Activated CD4-positive, alpha-beta T cell treated with anti-CD3 and anti-CD28 coated beads, Interleukin-2, amount 50 U/mL, for 24 hours (primary cell): Measurements from ENCODE around the gene MEAK7.

Experiments
- DNase-seq, 2 donors: peaks; one replicate each; pipeline ENCODE4 v3.0.0-alpha.2; 2020; ENCODE audit warnings: low read depth in 1 of 2, low spot score in 1 of 2

Gene MEAK7, protein sequence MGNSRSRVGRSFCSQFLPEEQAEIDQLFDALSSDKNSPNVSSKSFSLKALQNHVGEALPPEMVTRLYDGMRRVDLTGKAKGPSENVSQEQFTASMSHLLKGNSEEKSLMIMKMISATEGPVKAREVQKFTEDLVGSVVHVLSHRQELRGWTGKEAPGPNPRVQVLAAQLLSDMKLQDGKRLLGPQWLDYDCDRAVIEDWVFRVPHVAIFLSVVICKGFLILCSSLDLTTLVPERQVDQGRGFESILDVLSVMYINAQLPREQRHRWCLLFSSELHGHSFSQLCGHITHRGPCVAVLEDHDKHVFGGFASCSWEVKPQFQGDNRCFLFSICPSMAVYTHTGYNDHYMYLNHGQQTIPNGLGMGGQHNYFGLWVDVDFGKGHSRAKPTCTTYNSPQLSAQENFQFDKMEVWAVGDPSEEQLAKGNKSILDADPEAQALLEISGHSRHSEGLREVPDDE

DNA sequence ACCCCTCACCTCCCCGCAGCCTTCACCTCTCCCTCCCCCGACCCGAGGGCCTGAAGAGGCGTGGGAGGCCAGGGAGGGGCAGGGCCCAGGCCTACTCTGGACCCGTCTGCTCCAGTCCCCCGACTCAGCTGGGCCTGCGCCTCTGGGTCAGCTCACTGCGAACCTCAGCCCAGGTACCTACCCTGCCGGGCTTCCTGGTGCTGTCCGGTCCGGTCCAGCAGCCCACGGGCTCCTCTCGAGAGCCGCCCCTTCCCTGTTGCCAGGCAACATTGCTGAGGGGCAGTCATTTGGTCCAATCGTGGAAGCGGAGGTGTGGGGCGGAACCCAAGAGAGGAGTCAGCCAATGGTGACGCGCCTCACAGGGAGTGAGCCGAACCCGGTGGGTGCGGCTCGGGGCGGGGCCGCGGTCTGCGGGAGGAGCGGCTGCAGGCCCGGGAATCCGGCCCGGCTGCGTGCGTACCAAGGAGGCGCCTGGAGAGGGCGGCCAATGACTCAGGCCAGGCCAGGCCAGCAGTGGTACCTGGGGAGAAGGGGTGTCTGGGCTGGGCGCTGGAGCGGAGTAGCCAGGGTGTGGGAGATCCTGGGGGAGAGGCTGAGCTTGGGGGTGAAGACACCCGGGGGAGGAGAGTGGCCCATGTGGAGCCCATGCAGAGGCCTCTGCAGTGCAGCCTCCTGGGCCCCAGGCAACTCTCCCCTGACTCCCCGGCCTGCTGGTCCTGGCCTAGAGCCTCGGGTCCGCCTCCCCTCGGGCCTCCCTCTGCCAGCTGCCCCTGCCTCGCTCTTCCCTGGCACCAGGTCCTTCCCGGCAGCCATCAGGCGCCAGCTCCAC, at the start of gene MEAK7:
Gene MEAK7 (minus strand): TSS at position 240 of the 829 bp plus-strand sequence. CDS start 6,573 bp downstream, outside the sequence.
- DNase-seq = peak; percentile 94 to 96

DNA sequence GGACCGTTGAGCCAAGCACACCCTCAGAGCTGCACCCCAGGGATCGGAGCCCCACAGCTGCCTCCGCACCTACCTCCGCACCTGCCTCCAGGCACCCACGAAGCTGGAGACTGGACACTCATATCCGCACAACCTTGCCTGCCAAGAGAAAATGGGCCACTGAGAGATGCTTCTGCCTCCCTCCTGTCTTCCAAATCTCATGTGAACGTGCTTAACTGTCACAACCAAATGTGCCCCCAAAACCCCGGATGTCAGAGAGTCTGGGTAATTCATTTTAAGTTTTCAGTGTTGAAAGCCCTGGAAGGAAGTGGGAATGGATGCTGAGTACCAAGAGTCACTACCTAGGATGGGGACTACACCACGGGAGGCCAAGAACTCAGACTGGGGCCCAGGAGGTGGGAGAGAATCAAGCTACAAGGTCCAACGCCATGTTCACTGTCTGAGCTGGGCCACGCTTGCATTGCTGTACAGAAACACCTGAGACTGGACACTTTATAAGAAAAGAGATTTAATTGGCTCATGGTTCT, 49.5 kb upstream of the MEAK7 start:
- DNase-seq = peak in 1 of 2 donors; percentile 32

DNA sequence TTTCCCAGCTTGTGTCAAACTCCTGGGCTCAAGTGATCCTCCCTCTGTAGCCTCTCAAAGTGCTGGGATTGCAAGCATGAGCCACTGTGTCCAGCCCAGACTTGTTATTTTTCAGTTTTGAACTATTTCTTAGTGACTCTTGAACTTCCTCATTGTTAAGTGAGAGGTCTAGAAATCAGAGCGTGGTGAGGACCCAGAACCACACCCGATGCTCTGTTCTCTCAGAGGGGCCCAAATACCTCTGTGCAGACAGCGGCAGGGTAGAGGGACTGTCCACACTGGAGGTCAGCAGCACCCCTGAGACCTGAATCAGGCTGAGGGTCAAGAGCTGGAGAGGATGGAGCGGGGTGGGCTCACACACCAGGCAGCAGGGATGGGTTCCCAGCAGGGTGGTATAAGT, 47.7 kb upstream of the MEAK7 start:
- DNase-seq = no peak

DNA sequence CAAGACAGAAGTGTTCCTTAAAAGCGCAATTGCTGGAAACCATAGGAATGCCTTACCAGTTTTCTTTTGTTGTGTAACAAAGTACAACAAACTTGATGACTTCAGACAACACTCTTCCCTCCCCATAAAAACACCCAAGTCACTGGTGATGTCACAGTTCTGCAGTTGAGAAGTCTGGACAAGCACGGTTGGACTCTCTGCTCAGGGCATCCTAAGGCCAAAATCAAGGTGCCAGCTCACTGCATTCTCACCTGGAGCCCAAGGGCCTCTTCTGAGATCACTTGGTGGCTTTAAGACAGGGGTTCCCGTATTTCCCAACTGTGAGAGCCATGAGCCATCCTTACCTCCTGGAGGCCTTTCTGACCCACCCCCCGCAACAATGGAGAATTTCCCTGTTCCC, 45.6 kb upstream of the MEAK7 start:
- no peak for DNase-seq

DNA sequence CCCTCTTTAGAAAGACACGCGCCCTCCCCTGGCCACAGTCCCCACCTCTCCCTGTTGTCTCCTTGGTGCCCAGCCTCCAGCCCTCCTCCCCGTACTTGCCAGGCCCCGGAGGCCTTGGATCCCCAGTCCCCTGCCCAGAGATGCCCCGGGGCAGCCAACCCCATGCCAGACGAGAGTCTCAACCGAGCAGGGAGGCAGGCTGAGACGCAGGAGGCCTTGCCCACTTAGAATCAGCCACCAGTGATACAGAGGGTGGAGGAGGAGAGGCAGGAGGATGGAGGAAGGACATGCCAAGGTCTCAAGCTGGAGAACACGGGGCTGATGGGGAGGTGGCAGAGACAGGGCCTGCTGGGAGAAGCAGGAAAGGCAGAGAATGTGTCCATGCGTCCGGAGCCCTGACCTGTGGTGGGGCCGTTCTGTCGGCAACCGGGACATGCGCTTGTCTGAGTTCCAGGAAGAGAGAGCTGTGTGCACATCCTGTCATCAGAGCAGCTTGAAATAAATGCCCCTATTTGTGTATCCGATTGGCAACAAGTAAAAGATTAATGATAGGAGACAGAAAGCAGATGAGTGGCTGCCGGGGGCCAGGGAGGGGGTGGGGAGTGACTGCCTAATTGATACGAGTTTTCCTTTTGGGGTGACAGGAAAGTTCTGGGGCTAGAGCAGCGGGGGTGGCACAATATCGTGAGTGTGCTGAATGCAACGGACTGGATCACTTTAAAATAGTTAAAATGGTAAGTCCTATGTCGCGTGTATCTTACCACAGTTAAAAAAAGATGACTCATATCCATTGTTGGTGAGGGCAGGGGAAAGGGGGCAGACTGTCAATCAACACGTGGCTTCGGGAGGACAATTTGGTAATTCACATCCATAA, 44.7 kb upstream of the MEAK7 start:
- peak; percentile 41 for DNase-seq

DNA sequence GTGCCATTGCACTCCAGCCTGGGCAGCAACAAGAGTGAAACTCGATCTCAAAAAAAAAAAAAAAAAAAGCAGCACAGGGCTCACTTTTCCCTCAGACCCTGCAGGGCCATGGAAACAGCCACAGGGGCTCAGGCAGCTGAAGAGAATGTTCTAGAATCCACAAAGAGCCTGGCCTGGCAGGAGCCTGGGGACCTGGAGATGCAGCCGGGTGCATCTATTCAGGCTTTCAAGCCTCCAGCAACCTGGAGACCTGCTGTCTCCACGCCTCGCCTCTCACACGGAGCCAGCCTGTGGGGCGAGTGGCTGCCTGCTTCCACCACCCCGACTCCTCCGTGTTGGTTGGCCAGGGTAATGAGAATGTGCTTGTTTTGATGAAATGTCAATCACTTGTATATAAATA, 44.0 kb upstream of the MEAK7 start:
- no peak for DNase-seq

DNA sequence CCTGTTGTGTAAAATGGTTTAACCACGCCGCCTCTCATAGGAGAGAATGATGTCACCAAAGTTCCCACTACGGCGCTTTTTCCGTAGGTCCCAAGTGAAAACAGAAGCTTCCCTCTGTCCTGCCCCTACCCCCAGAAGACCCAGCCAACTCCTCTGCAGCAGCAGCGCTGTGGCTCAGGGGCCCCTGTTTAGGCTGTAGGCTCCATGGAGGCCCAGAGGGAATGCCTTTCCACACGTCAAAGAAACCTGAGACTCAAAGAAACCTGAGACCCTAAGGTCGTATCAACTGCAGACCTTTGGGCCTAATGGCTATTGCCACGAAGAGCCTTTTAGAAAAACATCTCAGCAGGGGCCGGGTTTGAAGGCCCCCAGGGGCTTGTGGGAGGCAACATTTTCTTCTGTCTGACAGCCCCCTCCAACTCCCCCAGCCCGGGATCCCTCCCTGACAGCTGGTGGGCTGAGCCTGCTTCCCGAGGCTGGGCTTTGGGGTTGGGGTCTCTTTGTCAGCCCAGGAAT, 43.1 kb upstream of the MEAK7 start:
- DNase-seq = peak in 1 of 2 donors; percentile 33

DNA sequence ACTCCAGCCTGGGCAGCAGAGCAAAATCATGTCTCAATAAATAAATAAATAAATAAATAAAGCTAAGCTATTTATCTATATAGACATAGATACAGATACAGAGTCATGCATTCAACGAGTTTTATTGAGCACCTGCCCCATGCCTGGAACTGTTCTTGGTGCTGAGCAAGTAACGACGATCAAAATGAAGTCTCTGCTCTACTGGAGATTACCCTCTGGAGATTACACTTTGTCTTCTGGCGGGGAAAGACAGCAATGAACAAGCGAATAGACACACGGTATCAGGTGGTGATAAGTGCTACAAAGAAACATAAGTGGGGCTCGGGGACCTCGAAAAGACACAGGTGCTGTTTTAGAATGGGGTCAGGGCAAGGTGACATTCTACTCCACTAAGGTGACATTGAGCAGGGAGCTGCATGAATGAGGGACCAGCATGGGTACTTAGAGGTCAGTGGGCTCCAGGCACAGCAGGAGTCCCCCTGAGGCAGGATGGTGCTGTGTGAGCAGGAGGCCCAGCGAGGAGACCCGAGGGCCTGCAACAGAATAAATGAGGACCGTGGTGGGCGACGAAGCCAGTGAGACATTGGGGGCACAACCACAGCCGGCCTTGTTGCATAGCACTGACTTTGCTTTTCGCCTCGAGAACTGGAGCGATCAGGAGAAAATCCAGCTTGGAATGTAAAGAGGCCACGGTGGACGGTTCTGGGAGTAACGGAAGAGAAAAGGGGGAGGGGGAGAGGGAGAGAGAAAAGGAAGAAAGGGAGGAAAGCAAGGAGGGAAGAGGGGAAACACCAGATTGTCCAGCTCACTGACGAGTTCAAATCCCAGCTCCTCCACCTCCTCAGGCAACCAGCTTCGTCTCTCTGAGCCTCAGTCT, 42.4 kb upstream of the MEAK7 start:
- DNase-seq = no peak

DNA sequence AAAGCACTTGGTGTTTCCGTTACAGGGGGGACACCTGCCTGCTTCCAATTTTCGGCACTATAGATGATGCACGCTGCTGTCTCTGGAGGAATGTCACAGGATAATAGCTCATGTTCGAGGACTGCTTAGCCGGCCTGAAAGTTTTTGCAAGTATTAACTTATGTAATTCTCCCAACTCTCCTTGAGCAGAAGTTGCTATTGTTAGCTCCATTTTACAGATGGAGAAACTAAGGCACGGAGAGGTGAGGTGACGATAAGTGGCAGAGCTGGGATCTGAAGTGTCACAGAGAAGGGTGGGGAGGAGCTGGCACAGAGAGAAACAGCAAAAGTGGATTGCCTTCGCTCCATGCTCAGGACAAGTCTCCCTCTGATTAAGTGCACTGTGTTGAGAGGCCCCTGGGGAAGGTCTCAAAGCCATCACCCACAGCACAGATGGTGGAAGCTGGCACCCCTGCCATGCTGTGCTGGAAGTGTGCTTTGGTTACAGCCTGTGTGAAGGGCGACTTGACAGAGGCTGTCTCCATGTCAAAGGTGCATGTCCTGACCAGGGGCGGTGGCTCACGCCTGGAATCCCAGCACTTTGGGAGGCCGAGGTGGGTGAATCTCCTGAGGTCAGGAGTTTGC, 40.8 kb upstream of the MEAK7 start:
- no peak for DNase-seq

DNA sequence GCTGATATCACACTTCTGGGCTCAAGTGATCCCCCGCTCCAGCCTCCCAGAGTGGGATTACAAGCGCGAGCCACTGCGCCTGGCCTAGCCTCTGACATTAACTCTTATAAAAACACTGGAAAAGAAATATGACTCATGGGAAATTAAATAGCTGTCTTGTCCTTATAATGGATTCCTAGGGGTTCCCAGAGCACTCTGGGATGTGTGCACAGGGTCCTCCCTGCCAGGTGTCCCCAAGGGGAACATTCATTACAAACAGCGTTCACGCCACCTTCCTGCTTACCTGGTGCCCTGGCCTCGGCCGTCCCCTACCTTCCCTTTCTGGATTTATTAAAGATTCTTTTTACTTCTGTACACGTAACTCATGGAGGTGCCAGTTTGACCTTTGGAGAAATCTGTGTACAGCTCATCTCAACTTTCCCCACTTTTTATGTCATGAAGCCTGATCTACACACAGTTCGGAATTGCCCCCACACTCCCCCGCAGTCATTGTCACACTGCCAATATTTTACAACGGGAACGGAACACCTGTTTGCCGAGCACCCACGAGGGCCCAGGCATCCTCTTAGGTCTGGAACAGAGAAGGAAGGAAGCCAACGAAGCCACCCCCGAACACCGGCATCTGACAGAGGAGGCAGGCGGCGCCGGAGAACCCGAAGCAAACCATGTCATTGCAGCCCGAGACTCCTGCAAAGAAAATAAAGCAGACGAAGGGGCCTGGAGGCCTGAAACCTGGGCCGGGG, 39.7 kb upstream of the MEAK7 start:
- DNase-seq = no peak

DNA sequence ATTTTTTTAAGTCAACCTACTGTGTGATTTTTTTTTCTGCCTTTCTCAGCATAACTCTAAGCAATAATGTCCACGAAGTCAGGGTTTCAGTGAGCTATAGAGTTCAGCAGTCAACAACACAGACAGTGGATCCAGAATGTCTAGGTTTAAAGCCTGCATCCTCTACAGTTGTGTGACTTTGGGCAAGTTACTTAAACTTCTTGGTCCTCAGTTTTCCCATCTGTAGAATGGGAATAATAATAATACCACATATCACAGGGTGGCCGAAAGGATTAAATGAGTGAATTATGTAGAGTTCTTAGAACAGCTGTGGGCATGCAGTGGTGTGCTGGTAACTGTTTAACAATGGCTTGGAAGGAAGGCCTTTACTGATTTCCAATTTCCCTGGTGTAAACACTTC, 38.8 kb upstream of the MEAK7 start:
- DNase-seq = no peak

DNA sequence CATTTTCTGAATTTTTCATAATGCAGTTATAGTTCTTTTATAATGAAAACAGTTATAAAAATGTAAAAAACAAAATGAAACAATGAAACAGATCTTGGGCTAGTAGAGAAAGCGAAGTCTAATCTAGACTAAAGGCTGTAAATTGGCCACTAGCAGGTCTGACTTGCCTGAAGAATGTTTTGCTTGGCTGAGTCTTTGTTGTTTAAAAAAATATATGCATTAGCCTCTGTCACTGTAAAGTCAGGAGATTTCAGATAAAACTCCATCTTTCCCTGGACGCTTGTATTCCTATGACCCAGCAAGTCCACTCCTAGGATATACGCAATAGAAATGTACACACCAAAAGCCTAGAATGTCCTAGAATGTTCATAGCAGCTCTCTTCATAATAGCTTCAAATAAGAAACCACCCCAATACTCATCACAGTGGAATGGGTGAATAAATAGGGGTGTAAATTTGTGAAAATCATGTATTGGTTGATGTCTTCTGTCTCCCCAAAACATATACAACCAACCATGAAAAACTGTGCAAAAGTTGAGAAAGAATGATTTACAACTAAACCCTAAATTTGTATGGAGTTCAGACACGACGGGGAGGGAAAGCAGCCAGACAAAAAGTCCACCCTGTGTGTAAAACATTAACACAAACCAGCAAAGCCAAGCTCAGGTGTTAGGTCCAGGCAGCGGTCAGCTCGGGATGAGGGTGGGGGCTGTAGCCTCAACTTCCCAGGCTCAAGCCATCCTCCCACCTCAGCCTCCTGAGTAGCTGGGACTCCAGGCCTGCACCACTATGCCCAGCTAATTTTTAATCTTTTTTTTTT, 37.7 kb upstream of the MEAK7 start:
- DNase-seq = no peak

DNA sequence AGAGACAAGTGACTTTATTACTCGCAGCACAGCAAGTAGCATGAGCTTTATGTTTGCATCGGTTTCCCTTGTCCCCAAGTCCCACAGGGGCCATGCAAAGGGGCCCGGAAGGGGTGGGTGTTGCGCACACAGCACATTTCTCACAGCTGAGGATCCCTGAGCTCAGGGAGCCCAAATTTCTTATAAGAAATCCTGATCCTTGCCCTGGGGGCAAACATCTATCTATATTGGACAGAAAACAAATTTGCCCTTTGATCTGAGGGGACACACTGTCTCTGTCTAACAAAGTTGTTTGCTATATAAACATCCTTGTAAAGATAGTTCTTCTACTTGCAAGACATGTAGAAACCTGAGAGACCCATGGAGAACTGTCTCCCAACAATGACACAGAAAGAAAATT, 35.7 kb upstream of the MEAK7 start:
- no peak for DNase-seq

DNA sequence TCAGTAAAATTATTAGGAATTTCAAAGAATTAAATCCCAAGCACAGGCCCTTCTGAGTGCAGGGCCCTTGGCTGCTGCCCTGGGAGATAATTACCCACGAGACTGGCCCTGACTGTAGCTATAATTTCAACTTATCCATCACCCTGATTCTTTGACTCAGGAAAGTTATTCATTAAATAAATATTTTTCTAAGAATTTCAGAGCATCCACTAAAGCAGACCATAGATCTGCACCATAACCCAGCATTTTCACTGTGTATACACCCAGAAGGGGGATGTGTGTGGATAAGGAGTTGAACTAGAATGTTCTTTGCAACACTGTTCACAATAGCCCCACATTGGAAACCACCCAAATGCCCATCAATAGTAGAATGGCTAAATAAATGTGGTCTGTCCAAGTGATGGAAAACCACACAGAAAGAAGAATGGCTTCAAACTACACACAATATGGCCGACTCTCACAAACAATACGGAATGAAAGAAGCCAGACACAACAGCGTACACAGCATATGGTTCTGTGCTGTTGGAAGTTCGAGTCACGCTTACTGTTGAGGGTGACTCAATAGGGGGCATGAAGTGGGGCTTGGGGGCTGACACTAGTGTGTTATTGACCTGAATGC, 33.9 kb upstream of the MEAK7 start:
- DNase-seq = no peak

DNA sequence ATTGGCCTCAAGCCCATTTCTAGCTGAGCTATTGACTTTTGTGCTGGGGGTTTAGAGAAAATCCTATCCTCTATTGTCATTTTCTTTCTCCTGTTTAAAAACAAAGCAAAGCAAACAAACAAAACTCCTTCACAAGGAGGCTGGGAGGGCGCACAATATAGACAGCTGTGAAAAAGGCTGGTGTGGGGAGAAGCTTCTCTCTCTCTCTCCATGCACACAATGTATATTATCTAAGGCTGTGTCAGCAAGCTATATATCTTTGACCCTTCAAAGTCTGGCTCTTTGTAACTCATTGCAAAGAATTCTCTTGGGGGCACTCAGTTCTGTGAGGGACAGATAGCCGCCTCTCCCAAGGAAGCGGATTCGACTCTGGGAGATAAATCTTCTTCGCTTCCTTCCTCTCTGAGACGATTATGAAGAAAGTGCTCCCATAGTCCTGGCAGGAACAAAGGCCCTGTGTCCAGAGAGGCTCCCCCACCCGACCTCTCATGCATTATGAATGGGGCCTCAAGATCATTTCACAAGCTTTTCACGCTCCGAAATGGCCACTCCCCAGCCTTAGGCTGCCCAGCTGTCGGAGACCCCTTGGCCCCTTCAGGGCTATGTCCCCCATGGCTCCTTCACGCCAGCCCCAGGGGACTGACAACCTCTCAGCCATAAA, 33.2 kb upstream of the MEAK7 start:
- no peak for DNase-seq

DNA sequence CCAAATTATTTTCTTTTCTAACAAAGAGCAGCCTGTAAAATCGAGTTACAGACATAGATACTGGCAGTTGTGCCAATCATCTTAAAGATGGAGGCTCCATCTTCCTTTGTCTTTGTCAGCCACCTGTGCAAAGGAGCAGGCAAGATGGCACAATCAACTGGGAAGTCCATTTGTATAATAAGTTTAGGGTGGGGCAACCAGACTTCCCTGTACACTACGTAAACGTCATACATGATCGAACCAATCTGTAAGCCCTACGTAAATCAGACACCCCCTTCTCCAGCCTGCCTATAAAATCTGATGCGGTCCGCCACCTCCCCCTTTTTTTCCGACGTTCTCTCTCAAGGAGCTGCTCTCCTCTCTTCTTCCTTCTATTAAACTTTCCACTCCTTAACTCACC, 31.4 kb upstream of the MEAK7 start:
- no peak for DNase-seq

DNA sequence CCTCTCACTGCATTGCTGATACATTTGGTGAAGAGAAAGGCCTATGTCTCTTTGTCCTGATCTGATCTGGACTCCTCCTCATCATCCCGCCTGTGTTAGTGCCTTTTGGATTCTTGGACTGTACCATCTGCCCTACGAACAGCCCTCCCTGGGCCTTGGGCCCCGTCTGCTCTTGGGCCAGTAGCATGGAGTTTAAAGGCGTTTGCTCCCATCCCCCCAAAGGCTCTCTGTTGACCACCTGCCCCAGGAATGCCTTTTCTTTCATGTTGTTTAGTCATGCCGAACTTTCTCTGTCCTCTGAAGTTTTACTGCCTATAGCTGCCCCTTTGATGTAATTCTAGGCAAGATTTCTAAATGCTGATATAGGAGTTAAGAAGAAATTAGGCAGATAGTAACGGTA, 30.9 kb upstream of the MEAK7 start:
- DNase-seq = no peak
